OCI-LY1 (cell line): Measurements from ENCODE around the gene HSF5.

Experiments used
- H2AFZ ChIP-seq: fragments of 200-600 bp; sonication (generic), shearing (Covaris generic); 2 replicates; pipeline ENCODE4 v1.6.0; 2014; ENCODE audit warnings: antibody characterized with exemption, mild to moderate bottlenecking, low read length
- H3F3A ChIP-seq: fragments of 200-600 bp; sonication (generic), shearing (Covaris generic); 2 replicates; pipeline ENCODE4 v1.6.0; 2014; ENCODE audit warnings: mild to moderate bottlenecking, antibody characterized with exemption, low read length, moderate library complexity; ENCODE audit not compliant: insufficient read depth
- H3K27ac ChIP-seq: fragments of 200-600 bp; sonication (generic); 2 replicates; pipeline ENCODE4 v1.5.1; 2014; ENCODE audit warnings: low read length, mixed run types, mild to moderate bottlenecking, low read depth; ENCODE audit not compliant: poor library complexity, severe bottlenecking
- H3K27me3 ChIP-seq: fragments of 200-600 bp; sonication (generic); 2 replicates; pipeline ENCODE4 v1.6.0; 2014; ENCODE audit warnings: antibody characterized with exemption, mild to moderate bottlenecking, low read length, moderate library complexity; ENCODE audit not compliant: insufficient read depth
- H3K36me3 ChIP-seq: fragments of 200-600 bp; sonication (generic); 2 replicates; pipeline ENCODE4 v1.6.1; 2014; ENCODE audit warnings: mild to moderate bottlenecking, antibody characterized with exemption, low read length, moderate library complexity, mixed read lengths; ENCODE audit not compliant: insufficient read depth
- H3K4me1 ChIP-seq: fragments of 200-600 bp; sonication (generic); 2 replicates; pipeline ENCODE4 v1.5.1; 2014; ENCODE audit warnings: mild to moderate bottlenecking, low read length, moderate library complexity; ENCODE audit not compliant: insufficient read depth, severe bottlenecking
- H3K4me2 ChIP-seq: fragments of 200-600 bp; sonication (generic), shearing (Covaris generic); 2 replicates; pipeline ENCODE4 v1.6.1; 2014; ENCODE audit warnings: low read length
- H3K4me3 ChIP-seq: fragments of 200-600 bp; sonication (generic); 2 replicates; pipeline ENCODE4 v1.5.1; 2014; ENCODE audit warnings: low read length, low read depth, mild to moderate bottlenecking, mixed read lengths; ENCODE audit not compliant: poor library complexity, severe bottlenecking
- H3K79me2 ChIP-seq: fragments of 200-600 bp; shearing (Covaris generic); 2 replicates; pipeline ENCODE4 v1.6.1; 2016; ENCODE audit warnings: mixed run types, low read length, mixed read lengths; ENCODE audit not compliant: insufficient read depth
- H3K9ac ChIP-seq: fragments of 200-600 bp; sonication (generic), shearing (Covaris generic); 2 replicates; pipeline ENCODE4 v1.6.1; 2014; ENCODE audit warnings: mild to moderate bottlenecking, low read length, mixed read lengths
- H3K9me2 ChIP-seq: fragments of 200-600 bp; sonication (generic), shearing (Covaris generic); 2 replicates; pipeline ENCODE4 v1.6.1; 2014; ENCODE audit warnings: low read depth, mild to moderate bottlenecking, low read length, mixed read lengths
- H3K9me3 ChIP-seq: fragments of 200-600 bp; shearing (Covaris generic); 2 replicates; pipeline ENCODE4 v1.6.1; 2014; ENCODE audit warnings: low read length, mixed read lengths
- H4K20me1 ChIP-seq: fragments of 200-600 bp; sonication (generic), shearing (Covaris generic); 2 replicates; pipeline ENCODE4 v1.6.0; 2016; ENCODE audit warnings: mild to moderate bottlenecking, low read length; ENCODE audit not compliant: insufficient read depth
- EZH2 ChIP-seq: fragments of 200-600 bp; sonication (generic), shearing (Covaris generic); IDR thresholded peaks from 2 replicates; pipeline ENCODE4 v1.8.0; 2017; ENCODE audit warnings: borderline replicate concordance, mixed run types, mild to moderate bottlenecking, antibody characterized with exemption, low read length, moderate library complexity, mixed read lengths
- TF ChIP-seq, protein P1 (sequence below): fragments of 200-600 bp; sonication (generic), shearing (Covaris generic); IDR thresholded peaks from 2 replicates; pipeline ENCODE4 v1.5.1; 2017; ENCODE audit warnings: mild to moderate bottlenecking, antibody characterized with exemption, low read length, moderate library complexity, mixed read lengths

HSF5 gene

DNA sequence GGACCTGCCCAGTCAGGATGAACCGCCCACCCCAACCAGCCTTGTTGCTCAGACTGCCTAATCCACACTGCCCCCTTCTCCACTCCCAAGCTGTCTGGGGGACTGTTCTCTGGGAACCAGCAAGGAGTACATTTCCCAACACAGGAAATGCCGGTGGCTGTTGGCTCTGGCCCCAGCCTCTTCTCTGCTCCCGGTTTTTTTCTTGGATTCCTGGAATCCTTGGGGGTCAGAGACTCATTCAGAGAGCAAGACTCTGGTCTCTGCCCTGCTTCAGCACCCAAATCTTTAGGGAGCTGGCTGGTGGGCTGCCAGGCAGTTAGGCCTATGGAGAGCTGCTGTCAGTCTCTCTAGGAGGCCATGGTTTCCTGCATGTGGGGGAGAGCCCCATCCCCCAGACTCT, 37.0 kb upstream of the HSF5 start:
- H4K20me1 ChIP-seq = no peaks in the 10 kb centered on the region
- H3K79me2 ChIP-seq = no peaks in the 10 kb centered on the region
- H3K9me3 ChIP-seq = no peaks in the 10 kb centered on the region
- H3K27ac ChIP-seq = no peak overlapping the region
- TF ChIP-seq EZH2 = no peak
- TF ChIP-seq, protein P1, sequence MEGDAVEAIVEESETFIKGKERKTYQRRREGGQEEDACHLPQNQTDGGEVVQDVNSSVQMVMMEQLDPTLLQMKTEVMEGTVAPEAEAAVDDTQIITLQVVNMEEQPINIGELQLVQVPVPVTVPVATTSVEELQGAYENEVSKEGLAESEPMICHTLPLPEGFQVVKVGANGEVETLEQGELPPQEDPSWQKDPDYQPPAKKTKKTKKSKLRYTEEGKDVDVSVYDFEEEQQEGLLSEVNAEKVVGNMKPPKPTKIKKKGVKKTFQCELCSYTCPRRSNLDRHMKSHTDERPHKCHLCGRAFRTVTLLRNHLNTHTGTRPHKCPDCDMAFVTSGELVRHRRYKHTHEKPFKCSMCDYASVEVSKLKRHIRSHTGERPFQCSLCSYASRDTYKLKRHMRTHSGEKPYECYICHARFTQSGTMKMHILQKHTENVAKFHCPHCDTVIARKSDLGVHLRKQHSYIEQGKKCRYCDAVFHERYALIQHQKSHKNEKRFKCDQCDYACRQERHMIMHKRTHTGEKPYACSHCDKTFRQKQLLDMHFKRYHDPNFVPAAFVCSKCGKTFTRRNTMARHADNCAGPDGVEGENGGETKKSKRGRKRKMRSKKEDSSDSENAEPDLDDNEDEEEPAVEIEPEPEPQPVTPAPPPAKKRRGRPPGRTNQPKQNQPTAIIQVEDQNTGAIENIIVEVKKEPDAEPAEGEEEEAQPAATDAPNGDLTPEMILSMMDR = no peak
- H3F3A ChIP-seq = no peaks in the 10 kb centered on the region
- H3K9me2 ChIP-seq = no peaks in the 10 kb centered on the region
- no peaks in the 10 kb centered on the region for H3K4me1 ChIP-seq
- H3K4me2 ChIP-seq = no peak overlapping the region
- H3K36me3 ChIP-seq = no peaks in the 10 kb centered on the region
- 0 out of 2 replicates have a peak, but pooled peaks cover 5% of the 10 kb centered on the region for H3K27me3 ChIP-seq
- no peak overlapping the region for H2AFZ ChIP-seq
- no peak overlapping the region for H3K9ac ChIP-seq
- H3K4me3 ChIP-seq = no peak overlapping the region

DNA sequence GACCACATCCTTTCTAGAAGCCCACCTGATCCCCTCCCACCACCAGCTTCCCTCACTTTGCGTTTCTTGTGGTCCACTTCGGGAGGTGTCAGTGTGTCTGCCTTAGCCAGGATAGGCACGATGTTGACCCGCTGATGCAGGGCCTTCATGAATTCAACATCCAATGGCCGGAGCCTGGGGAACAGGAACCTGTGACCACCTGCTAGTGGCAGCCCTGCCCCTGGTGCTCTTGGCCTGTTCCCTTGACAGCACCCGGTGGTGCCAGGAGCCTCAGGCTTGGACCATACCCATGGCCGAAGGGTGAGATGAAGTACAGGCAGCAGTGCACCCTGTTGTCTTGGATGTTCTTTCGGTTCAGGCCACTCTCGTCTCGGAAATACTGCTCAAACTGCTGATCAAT, 33.5 kb upstream of the HSF5 start:
- H3K9ac ChIP-seq = no peak overlapping the region
- no peak overlapping the region for H3K27ac ChIP-seq
- no peaks in the 10 kb centered on the region for H3K27me3 ChIP-seq
- H3K79me2 ChIP-seq = no peaks in the 10 kb centered on the region
- H3K4me2 ChIP-seq = no peak overlapping the region
- peaks cover 14% of the 10 kb centered on the region for H3K4me1 ChIP-seq
- H3K9me2 ChIP-seq = no peaks in the 10 kb centered on the region
- no peaks in the 10 kb centered on the region for H3K36me3 ChIP-seq
- no peak overlapping the region for H2AFZ ChIP-seq
- no peaks in the 10 kb centered on the region for H4K20me1 ChIP-seq
- TF ChIP-seq EZH2 = no peak
- TF ChIP-seq, protein P1 = no peak
- no peak overlapping the region for H3K4me3 ChIP-seq
- no peaks in the 10 kb centered on the region for H3K9me3 ChIP-seq
- H3F3A ChIP-seq = no peaks in the 10 kb centered on the region

DNA sequence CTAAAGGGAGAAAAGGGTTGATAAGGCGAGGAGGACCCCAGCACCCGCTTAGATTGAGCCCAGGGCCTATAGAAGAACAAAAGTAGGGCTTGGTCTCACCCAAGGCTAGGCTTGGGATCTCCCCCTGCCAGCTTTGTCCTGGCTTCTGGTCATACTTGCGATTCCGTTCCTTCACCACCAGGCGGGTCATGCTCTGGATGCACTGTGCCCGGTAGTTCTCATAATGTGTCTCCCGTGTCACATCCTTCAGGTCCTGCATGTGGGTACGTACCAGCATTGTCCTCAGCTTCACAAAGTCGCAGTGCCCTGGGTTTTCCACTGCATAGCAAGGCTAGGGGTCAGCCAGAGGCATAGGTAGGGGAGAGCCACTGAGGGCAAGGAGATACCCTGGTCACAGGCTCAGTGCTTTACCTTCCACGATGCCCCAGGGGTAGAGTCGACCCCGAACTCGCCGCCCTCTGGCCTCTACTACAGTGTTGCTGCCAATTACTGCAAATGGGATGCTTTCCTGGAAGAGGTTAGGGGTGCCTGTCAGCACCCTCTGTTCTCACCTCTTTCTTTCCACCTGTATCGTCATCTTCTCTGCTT, 32.7 kb upstream of the HSF5 start:
- TF ChIP-seq EZH2 = no peak
- TF ChIP-seq, protein P1 = peak; percentile 52
- Histone ChIP-seq H3K4me2 (no peak overlapping the region), H3K36me3 (no peaks in the 10 kb centered on the region)

More for the DNA sequence above, 32.7 kb upstream of the HSF5 start:
- no peak overlapping the region for H3K27ac ChIP-seq
- H3K27me3 ChIP-seq = no peaks in the 10 kb centered on the region
- H2AFZ ChIP-seq = no peak overlapping the region
- no peaks in the 10 kb centered on the region for H3K9me3 ChIP-seq
- H3K4me3 ChIP-seq = no peak overlapping the region
- H4K20me1 ChIP-seq = no peaks in the 10 kb centered on the region
- H3K9me2 ChIP-seq = no peaks in the 10 kb centered on the region
- peaks cover 22% of the 10 kb centered on the region for H3K4me1 ChIP-seq
- H3F3A ChIP-seq = no peaks in the 10 kb centered on the region
- no peaks in the 10 kb centered on the region for H3K79me2 ChIP-seq
- no peak overlapping the region for H3K9ac ChIP-seq
